Naive B cell (primary cell): ENCODE results near the gene CDK15. TPM values are rescaled to one million over a fixed set of nuclear protein-coding genes. Genes with fewer than 3 reads are reported as not detected.

Source experiments
- ATAC-seq, 2 donors: fragments of 150-1000 bp; cut with Tn5 transposase; 2 replicates each; pipeline ENCODE4 v1.10.0; 2021; ENCODE audit warnings: low read depth in 2 of 2, mild to moderate bottlenecking in 2 of 2, moderate library complexity in 2 of 2
- DNase-seq: peaks from one replicate; pipeline ENCODE4 v3.0.0; 2022
- H3K27ac Mint-ChIP-seq, 6 donors: one replicate each; pipeline ENCODE4 v1.8.0; 2020 to 2022; ENCODE audit warnings: mild to moderate bottlenecking in 6 of 6, mixed read lengths in 6 of 6, moderate library complexity in 5 of 6, inconsistent platforms in 2 of 6
- H3K27me3 Mint-ChIP-seq, 3 donors: one replicate each; pipeline ENCODE4 v1.8.0; 2021 to 2022; ENCODE audit warnings: mixed read lengths in 3 of 3, mild to moderate bottlenecking in 1 of 3
- H3K36me3 Mint-ChIP-seq, 2 donors: one replicate each; pipeline ENCODE4 v1.8.0; 2020 to 2022; ENCODE audit warnings: mixed read lengths in 2 of 2, inconsistent platforms in 1 of 2, mild to moderate bottlenecking in 1 of 2
- H3K4me1 Mint-ChIP-seq, 3 donors: one replicate each; pipeline ENCODE4 v1.8.0; 2020 to 2022; ENCODE audit warnings: mixed read lengths in 3 of 3, inconsistent platforms in 1 of 3, mild to moderate bottlenecking in 1 of 3, moderate library complexity in 1 of 3
- H3K4me3 Mint-ChIP-seq, 8 donors: one replicate each; pipeline ENCODE4 v1.8.0; 2020 to 2022; ENCODE audit warnings: mild to moderate bottlenecking in 8 of 8, mixed read lengths in 8 of 8, moderate library complexity in 8 of 8, inconsistent platforms in 2 of 8
- H3K9me3 Mint-ChIP-seq, 7 donors: one replicate each; pipeline ENCODE4 v1.8.0; 2020 to 2022; ENCODE audit warnings: mixed read lengths in 7 of 7, mild to moderate bottlenecking in 5 of 7, inconsistent platforms in 2 of 7, moderate library complexity in 1 of 7
- polyA plus RNA-seq, 6 donors: library from polyadenylated mRNA; unstranded; fragments of 300-500 nt; fragmentation: Illumina TruSeq; gene quantifications; one replicate each; pipeline ENCODE4 v1.2.3, GENCODE V29; 2021; ENCODE audit warnings: low read depth in 6 of 6

CDK15 gene
- polyA plus RNA-seq, 6 donors from 2014 or later: not detected

DNA sequence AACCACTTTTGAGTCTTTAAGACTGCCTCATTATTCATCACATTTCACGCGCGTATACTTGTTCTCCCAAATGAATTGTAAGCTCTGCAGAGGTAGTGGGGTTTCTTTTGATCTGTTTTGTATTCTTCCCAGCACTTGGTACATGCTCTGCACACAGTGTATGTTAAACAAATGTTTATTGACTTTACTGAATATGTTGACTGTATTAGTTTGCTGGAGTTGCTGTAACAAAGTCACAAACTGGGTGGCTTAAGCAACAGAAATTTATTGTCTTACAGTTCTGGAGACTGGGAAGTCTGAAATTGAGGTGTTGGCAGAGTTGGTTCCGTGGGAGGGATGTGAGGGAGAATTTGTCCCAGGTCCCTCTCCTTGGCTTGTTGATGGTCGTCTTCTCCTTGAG, 65.1 kb downstream of the CDK15 start:
- no peak overlapping the region for H3K27ac Mint-ChIP-seq
- no peak for DNase-seq

DNA sequence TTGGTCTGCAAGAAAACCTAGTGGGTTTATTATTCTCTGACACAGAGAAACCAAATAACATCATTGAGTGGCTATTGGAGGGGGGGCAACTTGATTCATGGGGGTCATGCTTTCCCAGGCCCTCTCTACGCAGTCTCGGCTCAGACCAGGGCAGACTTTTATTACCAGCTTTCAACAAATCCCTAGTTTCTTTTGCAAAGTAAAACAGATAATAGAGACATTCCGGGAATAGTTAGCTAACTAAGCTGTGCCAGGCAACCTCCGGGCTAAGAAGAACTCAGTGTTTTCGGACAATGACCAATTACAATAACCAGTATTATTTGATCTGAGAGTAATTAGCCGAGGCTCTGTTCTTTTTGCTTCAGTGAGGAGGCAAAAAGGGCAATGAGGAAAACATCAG, 66.3 kb downstream of the CDK15 start:
- H3K27me3 Mint-ChIP-seq: peaks cover 27 to 62% (median 39%) of the 10 kb centered on the region in 3 donors
- no peaks in the 10 kb centered on the region for H3K36me3 Mint-ChIP-seq
- ATAC-seq (no peak), DNase-seq (no peak)
- no peak overlapping the region for H3K4me3 Mint-ChIP-seq
- peaks cover 0 to 3% (median 0%) of the 10 kb centered on the region in 7 donors for H3K9me3 Mint-ChIP-seq
- H3K27ac Mint-ChIP-seq: no peak overlapping the region
- no peaks in the 10 kb centered on the region for H3K4me1 Mint-ChIP-seq

More for the DNA sequence above, 65.1 kb downstream of the CDK15 start:
- Mint-ChIP-seq H3K36me3 (no peaks in the 10 kb centered on the region), H3K9me3 (peaks cover 0 to 3% (median 0%) of the 10 kb centered on the region in 7 donors), H3K4me3 (no peak overlapping the region), H3K4me1 (no peaks in the 10 kb centered on the region), H3K27me3 (peaks cover 34 to 68% (median 39%) of the 10 kb centered on the region in 3 donors)
- ATAC-seq: no peak

DNA sequence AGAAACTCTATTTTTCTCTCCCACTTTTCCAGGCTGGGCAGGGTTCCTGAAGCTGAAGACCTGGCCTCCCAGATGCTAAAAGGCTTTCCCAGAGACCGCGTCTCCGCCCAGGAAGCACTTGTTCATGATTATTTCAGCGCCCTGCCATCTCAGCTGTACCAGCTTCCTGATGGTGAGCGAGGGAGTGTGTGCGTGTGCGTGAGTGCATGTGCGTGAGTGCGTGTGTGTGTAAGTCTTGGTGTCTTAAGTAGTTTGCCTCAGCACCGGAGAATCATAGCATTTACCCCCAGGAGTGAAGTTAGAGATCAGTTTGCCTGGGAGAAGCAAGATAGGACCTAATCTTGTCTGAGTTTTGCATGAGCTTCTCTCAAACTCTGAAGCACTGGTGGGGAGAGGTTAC, 73.7 kb downstream of the CDK15 start:
- DNase-seq (no peak), ATAC-seq (no peak)
- peaks cover 57 to 78% (median 67%) of the 10 kb centered on the region in 3 donors for H3K27me3 Mint-ChIP-seq
- H3K9me3 Mint-ChIP-seq: no peaks in the 10 kb centered on the region
- H3K4me3 Mint-ChIP-seq: no peak overlapping the region
- peak overlapping the region in 1 of 6 donors; percentile 49 for H3K27ac Mint-ChIP-seq
- H3K4me1 Mint-ChIP-seq: peaks cover 9 to 10% (median 10%) of the 10 kb centered on the region in 3 donors
- H3K36me3 Mint-ChIP-seq: no peaks in the 10 kb centered on the region

DNA sequence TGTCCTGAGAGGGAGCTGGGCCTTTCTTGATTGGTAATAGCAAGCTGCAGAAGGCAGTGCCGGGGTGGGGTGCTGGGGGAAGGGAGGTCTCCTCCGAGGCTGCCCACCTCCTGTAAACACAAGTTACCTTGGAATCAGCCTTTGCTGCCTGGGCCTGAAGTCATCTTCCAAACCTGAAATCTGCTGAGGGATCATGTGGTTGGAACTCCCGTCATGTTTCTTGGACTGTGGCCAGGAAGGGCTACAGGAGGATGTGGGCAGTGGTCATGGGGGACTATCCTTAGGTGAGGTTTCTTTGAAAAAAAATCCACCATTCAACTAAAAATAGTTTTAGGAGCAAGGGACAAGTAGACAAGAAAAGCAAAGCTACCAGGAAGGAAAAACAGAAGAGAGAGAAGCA, 74.2 kb downstream of the CDK15 start:
- no peaks in the 10 kb centered on the region for H3K36me3 Mint-ChIP-seq
- H3K4me3 Mint-ChIP-seq: no peak overlapping the region
- no peak for ATAC-seq
- no peak for DNase-seq
- H3K4me1 Mint-ChIP-seq: peaks cover 9 to 10% (median 10%) of the 10 kb centered on the region in 3 donors
- no peaks in the 10 kb centered on the region for H3K9me3 Mint-ChIP-seq
- H3K27ac Mint-ChIP-seq: peak overlapping the region in 1 of 6 donors; percentile 84
- peaks cover 57 to 77% (median 72%) of the 10 kb centered on the region in 3 donors for H3K27me3 Mint-ChIP-seq

DNA sequence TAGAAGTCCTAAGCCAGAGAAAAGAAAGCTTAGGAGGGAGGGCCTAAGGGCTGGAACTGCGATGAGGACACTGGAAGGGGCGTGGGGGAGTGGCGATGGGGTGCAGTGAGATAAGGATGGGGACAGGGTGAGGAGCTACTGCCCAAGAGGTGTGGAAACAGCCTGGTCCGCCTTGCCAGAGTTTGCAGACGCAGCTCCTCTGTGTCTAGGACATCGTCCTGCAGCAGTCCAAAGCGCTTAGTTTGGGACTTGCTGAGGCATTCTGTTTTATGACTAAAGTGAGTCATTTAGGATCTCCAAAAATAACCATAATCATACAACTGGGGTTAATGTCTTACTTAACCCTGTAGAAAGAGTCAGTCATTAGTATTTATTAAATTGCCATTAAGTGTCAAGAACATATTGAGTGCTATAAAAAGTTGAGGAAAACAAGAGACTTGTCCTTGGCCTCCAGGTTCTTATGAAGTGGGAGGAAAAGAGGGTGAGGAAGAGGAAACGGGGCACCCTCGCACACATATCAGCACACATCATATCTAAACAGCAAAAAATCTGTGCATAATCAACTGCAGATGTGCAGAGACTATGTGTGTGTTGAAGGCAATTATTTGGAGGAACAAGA, 74.8 kb downstream of the CDK15 start:
- no peak for DNase-seq
- ATAC-seq: no peak
- Mint-ChIP-seq H3K36me3 (no peaks in the 10 kb centered on the region), H3K4me1 (peaks cover 9 to 10% (median 10%) of the 10 kb centered on the region in 3 donors), H3K9me3 (no peaks in the 10 kb centered on the region), H3K27me3 (peaks cover 54 to 72% (median 70%) of the 10 kb centered on the region in 3 donors), H3K27ac (peak overlapping the region in 1 of 6 donors; percentile 18), H3K4me3 (no peak overlapping the region)

DNA sequence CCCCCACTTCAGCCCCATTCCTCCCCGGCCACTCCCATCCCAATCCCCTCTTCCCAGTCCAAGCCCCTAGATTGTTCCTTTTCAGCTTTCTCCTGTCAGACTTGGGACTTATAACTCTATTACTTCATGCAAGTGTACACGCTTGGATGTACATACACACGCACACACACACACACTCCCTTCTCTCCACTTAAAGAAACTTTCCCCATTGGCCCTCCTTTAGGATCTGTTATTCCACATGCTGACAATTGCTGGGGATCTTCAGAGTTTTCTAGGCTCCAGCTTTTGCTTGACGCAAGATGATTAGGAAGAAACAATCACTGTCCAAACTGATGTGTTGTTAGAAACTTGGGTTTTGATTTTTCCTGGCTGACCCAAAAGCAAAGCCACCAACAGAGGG, 75.4 kb downstream of the CDK15 start:
- H3K27me3 Mint-ChIP-seq: peaks cover 52 to 72% (median 69%) of the 10 kb centered on the region in 3 donors
- DNase-seq (no peak), ATAC-seq (no peak)
- no peaks in the 10 kb centered on the region for H3K9me3 Mint-ChIP-seq
- H3K27ac Mint-ChIP-seq: peak overlapping the region in 1 of 6 donors; percentile 19
- peaks cover 9 to 10% (median 10%) of the 10 kb centered on the region in 3 donors for H3K4me1 Mint-ChIP-seq
- H3K36me3 Mint-ChIP-seq: no peaks in the 10 kb centered on the region
- peak overlapping the region in 4 of 8 donors; percentile 16 to 73 (median 50) for H3K4me3 Mint-ChIP-seq

DNA sequence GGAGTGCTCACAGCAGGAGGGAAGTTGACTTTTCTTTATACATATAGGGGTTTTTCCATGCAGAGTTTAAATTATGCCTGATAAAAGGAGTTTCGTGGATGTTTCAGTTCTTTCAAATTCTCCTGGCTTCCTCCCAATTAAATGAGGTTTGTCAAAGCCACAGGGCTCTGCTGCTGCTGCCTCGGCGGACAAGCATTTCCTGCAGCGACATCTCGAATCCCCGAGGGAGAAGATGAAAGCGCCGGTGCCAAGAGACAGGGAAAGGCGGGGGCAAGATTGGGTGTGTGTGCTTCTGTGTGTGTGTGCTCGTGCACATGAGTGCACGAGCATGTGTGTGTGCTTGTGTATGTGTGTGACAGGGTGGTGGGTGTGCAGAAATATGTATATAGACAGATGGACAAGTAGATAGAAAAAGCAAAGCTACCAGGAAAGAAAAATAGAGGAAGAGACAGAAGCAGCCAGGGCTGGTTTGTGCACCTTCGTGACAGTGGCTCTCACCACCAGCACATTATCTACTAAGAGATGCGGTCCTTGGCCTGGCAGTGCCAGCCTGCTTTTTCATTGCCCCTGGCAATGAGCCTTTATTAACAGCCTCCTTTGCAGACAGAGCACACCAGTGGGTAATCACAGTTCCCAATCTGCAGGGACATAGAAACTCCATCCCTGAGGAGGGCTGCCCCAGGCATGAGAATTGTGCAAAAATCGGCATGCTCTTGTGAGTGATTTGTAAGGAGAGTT, 76.2 kb downstream of the CDK15 start:
- peaks cover 52 to 76% (median 73%) of the 10 kb centered on the region in 3 donors for H3K27me3 Mint-ChIP-seq
- peak; percentile 7 for DNase-seq
- H3K9me3 Mint-ChIP-seq: no peaks in the 10 kb centered on the region
- H3K4me3 Mint-ChIP-seq: peak overlapping the region in 7 of 8 donors; percentile 7 to 84 (median 47)
- H3K36me3 Mint-ChIP-seq: no peaks in the 10 kb centered on the region
- peaks cover 9 to 10% (median 10%) of the 10 kb centered on the region in 3 donors for H3K4me1 Mint-ChIP-seq
- peak overlapping the region in 1 of 6 donors; percentile 14 for H3K27ac Mint-ChIP-seq
- ATAC-seq: peak; percentile 49 to 58

DNA sequence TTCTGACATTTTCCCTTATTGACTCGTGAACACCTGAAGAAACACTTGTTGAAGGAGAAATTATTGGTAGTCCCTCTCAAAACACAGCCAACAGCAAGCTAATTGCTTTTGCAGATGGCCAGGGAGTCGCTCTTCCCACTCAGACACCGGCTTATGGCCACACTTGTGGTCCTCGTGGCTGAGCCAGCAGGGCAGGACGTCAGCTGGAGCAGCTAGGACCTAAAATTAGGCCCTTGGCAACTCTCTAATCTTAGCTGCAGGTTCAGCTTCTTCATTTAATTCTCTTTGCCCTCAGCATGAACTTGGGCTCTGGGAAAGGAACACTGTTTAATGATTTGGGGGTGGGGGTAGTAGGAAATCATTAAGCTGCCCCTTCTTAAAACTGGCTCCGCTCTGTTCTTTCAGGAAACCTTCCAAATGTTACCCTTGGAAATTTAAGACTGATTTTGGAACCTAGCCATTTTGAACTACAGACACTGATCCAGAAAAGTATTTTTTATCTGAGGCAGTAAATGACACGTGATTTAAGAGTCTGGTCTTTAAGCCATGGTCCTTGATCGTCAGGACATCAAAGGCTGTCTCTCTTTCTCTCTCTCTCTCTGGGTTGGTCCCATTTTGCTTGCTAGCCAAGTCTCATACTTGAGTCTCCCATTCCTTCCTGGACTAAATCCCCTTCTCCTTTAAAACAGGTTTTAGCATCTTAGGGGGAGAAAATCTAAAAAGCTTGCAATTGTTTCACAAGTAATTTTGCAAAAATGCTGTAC, 77.5 kb downstream of the CDK15 start:
- Mint-ChIP-seq H3K4me3 (no peak overlapping the region), H3K27ac (no peak overlapping the region), H3K27me3 (peaks cover 55 to 82% (median 76%) of the 10 kb centered on the region in 3 donors), H3K9me3 (no peaks in the 10 kb centered on the region), H3K36me3 (no peaks in the 10 kb centered on the region), H3K4me1 (peaks cover 9 to 10% (median 10%) of the 10 kb centered on the region in 3 donors)
- no peak for ATAC-seq
- no peak for DNase-seq

DNA sequence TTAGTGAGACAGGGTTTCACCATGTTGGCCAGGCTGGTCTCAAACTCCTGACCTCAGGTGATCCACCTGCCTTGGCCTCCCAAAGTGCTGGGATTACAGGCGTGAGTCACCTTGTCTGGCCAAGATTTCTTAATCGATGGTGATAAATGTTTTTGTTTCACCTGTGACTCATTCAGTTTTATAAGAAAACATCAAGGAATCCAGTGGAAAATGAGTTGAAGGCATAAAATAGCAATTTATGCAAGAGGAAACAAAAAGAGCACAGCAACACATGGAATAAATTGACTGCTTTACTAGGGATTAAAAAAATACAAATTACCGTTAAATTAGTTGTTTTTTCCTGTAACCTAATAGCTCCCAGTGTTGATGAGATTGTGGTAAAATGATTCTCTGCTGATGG, 80.2 kb downstream of the CDK15 start:
- peaks cover 9 to 10% (median 10%) of the 10 kb centered on the region in 3 donors for H3K4me1 Mint-ChIP-seq
- peaks cover 44 to 63% (median 63%) of the 10 kb centered on the region in 3 donors for H3K27me3 Mint-ChIP-seq
- no peak overlapping the region for H3K4me3 Mint-ChIP-seq
- ATAC-seq: no peak
- DNase-seq: no peak
- no peaks in the 10 kb centered on the region for H3K9me3 Mint-ChIP-seq
- no peak overlapping the region for H3K27ac Mint-ChIP-seq
- H3K36me3 Mint-ChIP-seq: no peaks in the 10 kb centered on the region

DNA sequence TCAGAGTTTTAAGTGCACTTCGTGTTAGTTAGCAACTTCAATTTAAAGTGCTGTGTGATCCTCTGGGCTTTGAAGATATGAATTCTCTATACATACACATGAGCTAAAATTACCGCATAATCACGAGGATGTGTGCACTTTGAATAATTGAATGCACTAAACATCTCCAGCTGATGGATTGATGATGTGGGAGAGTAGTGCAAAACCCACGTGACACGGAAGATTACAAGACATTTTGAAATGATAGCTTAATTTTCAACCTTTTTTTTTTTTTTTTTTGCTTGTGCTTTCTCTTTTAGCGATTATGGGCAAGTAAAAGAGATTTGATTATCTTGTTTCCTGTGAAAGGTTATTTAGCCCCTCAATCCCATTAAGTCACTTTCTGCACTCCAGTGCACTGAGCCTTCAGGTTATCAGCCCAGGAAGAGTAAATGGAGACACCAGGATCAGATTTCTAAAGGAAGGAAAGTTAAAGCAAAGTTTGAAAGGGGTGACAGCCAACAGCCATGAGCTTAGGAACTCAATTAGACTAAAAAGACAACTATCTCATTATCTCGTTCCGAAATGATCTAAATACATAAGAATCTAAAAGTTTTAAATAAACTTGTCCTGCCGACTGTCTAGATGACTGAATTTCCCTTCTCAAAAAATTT, 81.6 kb downstream of the CDK15 start:
- DNase-seq (no peak), ATAC-seq (no peak)
- Mint-ChIP-seq H3K27ac (no peak overlapping the region), H3K36me3 (no peaks in the 10 kb centered on the region), H3K9me3 (no peaks in the 10 kb centered on the region), H3K4me1 (no peaks in the 10 kb centered on the region), H3K27me3 (peaks cover 31 to 54% (median 49%) of the 10 kb centered on the region in 3 donors), H3K4me3 (no peak overlapping the region)

DNA sequence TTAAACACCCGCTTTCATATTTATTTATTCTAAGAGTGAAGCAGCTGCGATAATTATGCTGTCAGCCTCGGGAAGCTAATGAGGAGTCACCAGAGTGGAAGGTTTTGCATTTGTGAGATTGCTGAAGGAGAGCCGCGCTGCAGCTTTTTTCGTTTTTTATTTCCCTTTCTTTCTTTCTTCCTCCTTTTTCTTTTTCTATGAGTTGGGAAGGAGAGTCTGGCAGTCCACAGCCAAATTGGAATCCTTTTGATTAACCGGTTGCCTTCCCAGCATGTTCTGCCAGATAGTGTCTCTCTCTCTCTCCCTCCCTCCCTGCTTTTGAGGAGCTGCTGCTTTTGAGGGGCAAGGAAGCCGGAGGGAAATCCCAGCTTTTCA, 82.1 kb downstream of the CDK15 start:
- peaks cover 35 to 53% (median 49%) of the 10 kb centered on the region in 3 donors for H3K27me3 Mint-ChIP-seq
- DNase-seq (no peak), ATAC-seq (no peak)

DNA sequence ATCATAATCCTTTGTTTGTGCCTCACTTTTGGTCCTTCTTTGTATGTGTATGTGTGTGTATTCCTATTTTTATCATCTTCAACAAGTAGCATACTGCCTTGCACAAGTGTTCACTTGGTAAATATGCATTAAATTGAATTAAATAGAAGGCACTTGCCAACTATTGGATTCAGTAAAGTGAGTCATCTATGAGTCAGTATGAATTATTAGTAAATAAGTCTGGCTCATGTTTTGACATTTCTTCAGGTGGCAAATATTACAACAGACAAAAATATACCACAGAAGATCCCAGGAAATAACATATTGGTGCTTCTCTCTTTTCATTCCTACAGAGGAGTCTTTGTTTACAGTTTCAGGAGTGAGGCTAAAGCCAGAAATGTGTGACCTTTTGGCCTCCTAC, 84.1 kb downstream of the CDK15 start:
- H3K4me1 Mint-ChIP-seq: no peaks in the 10 kb centered on the region
- H3K27ac Mint-ChIP-seq: no peak overlapping the region
- no peaks in the 10 kb centered on the region for H3K9me3 Mint-ChIP-seq
- H3K4me3 Mint-ChIP-seq: no peak overlapping the region
- no peak for ATAC-seq
- H3K27me3 Mint-ChIP-seq: peaks cover 20 to 36% (median 31%) of the 10 kb centered on the region in 3 donors
- no peaks in the 10 kb centered on the region for H3K36me3 Mint-ChIP-seq
- DNase-seq: no peak

More for the DNA sequence above, 82.1 kb downstream of the CDK15 start:
- H3K4me1 Mint-ChIP-seq: no peaks in the 10 kb centered on the region
- H3K4me3 Mint-ChIP-seq: no peak overlapping the region
- H3K27ac Mint-ChIP-seq: peak overlapping the region in 1 of 6 donors; percentile 58
- H3K36me3 Mint-ChIP-seq: no peaks in the 10 kb centered on the region
- H3K9me3 Mint-ChIP-seq: no peaks in the 10 kb centered on the region

DNA sequence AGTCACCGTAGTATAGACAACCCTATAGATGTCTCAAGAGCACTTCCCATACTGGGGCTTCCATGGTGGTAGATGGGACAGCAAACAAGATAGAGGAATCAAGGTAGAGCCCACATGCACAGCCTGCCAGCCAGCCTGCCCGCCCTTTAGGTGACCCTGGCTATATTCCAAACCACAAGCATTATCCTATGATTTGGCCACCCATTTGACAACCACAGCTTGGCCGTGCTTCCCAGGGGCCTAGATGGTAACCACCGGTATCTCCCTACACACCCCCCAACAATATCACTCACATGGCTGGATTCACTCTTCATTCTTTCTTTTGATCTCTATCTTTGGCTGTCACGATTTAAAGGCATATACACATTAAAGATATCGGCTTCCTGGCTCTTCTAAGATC, 85.3 kb downstream of the CDK15 start:
- H3K36me3 Mint-ChIP-seq: no peaks in the 10 kb centered on the region
- peaks cover 25 to 35% (median 28%) of the 10 kb centered on the region in 3 donors for H3K27me3 Mint-ChIP-seq
- ATAC-seq (no peak), DNase-seq (no peak)
- H3K9me3 Mint-ChIP-seq: no peaks in the 10 kb centered on the region
- no peaks in the 10 kb centered on the region for H3K4me1 Mint-ChIP-seq
- H3K4me3 Mint-ChIP-seq: no peak overlapping the region
- no peak overlapping the region for H3K27ac Mint-ChIP-seq
